SU-DHL-6 (cell line): ENCODE measurements around the gene FOXK2.

Source experiments
- H2AFZ ChIP-seq: fragments of 200-600 bp; sonication (generic); 2 replicates; pipeline ENCODE4 v1.6.1; 2014; ENCODE audit warnings: low read depth, mild to moderate bottlenecking, moderate library complexity, mixed read lengths, antibody characterized with exemption, low read length; ENCODE audit not compliant: severe bottlenecking
- H3F3A ChIP-seq: fragments of 200-600 bp; shearing (Covaris generic); 2 replicates; pipeline ENCODE4 v1.6.0; 2016; ENCODE audit warnings: antibody characterized with exemption, mild to moderate bottlenecking; ENCODE audit not compliant: insufficient read depth
- H3K27ac ChIP-seq: fragments of 200-600 bp; sonication (generic); 2 replicates; pipeline ENCODE4 v1.5.1; 2016; ENCODE audit warnings: low read depth, mild to moderate bottlenecking, low read length, moderate library complexity, mixed read lengths
- H3K27me3 ChIP-seq: fragments of 200-600 bp; sonication (generic), shearing (Covaris generic); 2 replicates; pipeline ENCODE4 v1.6.0; 2014; ENCODE audit warnings: mild to moderate bottlenecking, low read length
- H3K36me3 ChIP-seq: fragments of 200-600 bp; sonication (generic); 2 replicates; pipeline ENCODE4 v1.6.1; 2014; ENCODE audit warnings: mild to moderate bottlenecking, low read length, mixed read lengths
- H3K4me2 ChIP-seq: fragments of 300-600, 200-600 bp; shearing (Covaris generic), sonication (generic); 2 replicates; pipeline ENCODE4 v1.6.0; 2014; ENCODE audit warnings: low read length, low read depth, mild to moderate bottlenecking; ENCODE audit not compliant: poor library complexity, severe bottlenecking
- H3K4me3 ChIP-seq: fragments of 200-600 bp; sonication (generic); 2 replicates; pipeline ENCODE4 v1.5.1; 2014; ENCODE audit warnings: antibody characterized with exemption, low read length, mild to moderate bottlenecking, mixed read lengths; ENCODE audit not compliant: insufficient read depth, poor library complexity, severe bottlenecking
- H3K79me2 ChIP-seq: fragments of 200-600 bp; sonication (generic); 2 replicates; pipeline ENCODE4 v1.6.1; 2014; ENCODE audit warnings: mild to moderate bottlenecking, low read length, moderate library complexity; ENCODE audit not compliant: insufficient read depth
- H3K9ac ChIP-seq: fragments of 200-600 bp; sonication (generic); 2 replicates; pipeline ENCODE4 v1.7.0; 2014; ENCODE audit warnings: mild to moderate bottlenecking, low read length
- H3K9me2 ChIP-seq: fragments of 200-600 bp; sonication (generic); replicated peaks from 2 replicates; pipeline ENCODE4 v1.6.1; 2014; ENCODE audit warnings: low read length; ENCODE audit not compliant: insufficient read depth
- H3K9me3 ChIP-seq: fragments of 200-600 bp; sonication (generic); 2 replicates; pipeline ENCODE4 v1.6.1; 2014; ENCODE audit warnings: low read length, mixed read lengths; ENCODE audit not compliant: insufficient read depth
- H4K20me1 ChIP-seq: fragments of 200-600 bp; sonication (generic); 2 replicates; pipeline ENCODE4 v1.6.1; 2014; ENCODE audit warnings: low read depth, mild to moderate bottlenecking, antibody characterized with exemption, low read length, moderate library complexity, mixed read lengths
- EZH2phosphoT487 ChIP-seq: fragments of 200-600 bp; sonication (generic), shearing (Covaris generic); conservative IDR thresholded peaks from 2 replicates; pipeline ENCODE4 v1.6.1; 2018; ENCODE audit warnings: mild to moderate bottlenecking, antibody characterized with exemption, low read length, moderate library complexity, mixed read lengths
- TF ChIP-seq, protein P1 (sequence below): fragments of 200-600 bp; sonication (generic); IDR thresholded peaks from one replicate; pipeline ENCODE4 v1.5.1; 2017; ENCODE audit warnings: antibody characterized with exemption, mild to moderate bottlenecking, low read length, moderate library complexity; ENCODE audit not compliant: insufficient read depth, poor library complexity, severe bottlenecking

FOXK2 gene

DNA sequence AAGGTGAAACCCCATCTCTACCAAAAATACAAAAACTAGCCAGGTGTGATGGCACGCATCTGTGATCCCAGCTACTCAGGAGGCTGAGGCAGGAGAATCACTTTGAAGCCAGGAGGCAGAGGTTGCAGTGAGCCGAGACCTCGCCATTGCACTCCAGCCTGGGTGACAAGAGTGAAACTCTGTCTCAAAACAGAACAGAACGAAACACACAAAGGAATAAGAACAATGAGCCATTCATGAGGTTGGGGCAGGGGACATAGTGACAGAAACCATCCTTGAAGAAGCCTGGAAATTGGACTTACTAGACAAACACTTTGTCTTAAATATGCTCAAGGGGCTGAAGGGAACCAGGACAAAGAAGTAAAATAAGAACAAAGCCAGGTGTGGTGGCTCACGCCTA lies 89.3 kb downstream of the FOXK2 start:
- TF ChIP-seq EZH2phosphoT487: no peak
- TF ChIP-seq, protein P1, sequence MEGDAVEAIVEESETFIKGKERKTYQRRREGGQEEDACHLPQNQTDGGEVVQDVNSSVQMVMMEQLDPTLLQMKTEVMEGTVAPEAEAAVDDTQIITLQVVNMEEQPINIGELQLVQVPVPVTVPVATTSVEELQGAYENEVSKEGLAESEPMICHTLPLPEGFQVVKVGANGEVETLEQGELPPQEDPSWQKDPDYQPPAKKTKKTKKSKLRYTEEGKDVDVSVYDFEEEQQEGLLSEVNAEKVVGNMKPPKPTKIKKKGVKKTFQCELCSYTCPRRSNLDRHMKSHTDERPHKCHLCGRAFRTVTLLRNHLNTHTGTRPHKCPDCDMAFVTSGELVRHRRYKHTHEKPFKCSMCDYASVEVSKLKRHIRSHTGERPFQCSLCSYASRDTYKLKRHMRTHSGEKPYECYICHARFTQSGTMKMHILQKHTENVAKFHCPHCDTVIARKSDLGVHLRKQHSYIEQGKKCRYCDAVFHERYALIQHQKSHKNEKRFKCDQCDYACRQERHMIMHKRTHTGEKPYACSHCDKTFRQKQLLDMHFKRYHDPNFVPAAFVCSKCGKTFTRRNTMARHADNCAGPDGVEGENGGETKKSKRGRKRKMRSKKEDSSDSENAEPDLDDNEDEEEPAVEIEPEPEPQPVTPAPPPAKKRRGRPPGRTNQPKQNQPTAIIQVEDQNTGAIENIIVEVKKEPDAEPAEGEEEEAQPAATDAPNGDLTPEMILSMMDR: no peak
- Histone ChIP-seq H3K27me3 (no peaks in the 10 kb centered on the region), H3K36me3 (no peaks in the 10 kb centered on the region), H3K27ac (no peak overlapping the region), H3K4me2 (no peak overlapping the region), H2AFZ (no peak overlapping the region), H3F3A (peaks cover 11% of the 10 kb centered on the region), H3K79me2 (no peaks in the 10 kb centered on the region), H4K20me1 (no peaks in the 10 kb centered on the region), H3K9ac (no peak overlapping the region), H3K4me3 (no peak overlapping the region), H3K9me3 (no peaks in the 10 kb centered on the region), H3K9me2 (no peaks in the 10 kb centered on the region)

DNA sequence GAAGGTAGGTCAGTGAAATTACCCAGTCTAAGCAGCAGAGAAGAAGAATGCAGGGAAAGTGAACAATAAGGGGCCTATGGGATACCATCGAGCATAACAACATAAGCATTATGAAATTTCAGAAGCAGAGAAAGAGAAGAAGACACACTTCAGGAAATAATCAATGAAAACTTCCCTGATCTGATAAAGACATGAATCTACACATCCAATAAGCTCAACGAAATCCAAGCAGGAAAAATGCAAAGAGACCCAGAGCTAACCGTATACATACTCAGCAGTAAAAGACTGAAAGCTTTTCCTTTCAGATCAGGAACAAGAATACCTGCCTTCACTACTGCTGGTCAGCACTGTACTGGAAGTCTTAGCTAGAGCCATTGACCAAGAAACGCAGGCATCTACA lies 90.1 kb downstream of the FOXK2 start:
- H4K20me1 ChIP-seq: no peaks in the 10 kb centered on the region
- no peak overlapping the region for H3K4me2 ChIP-seq
- no peaks in the 10 kb centered on the region for H3K36me3 ChIP-seq
- H3K9me3 ChIP-seq: no peaks in the 10 kb centered on the region
- peaks cover 11% of the 10 kb centered on the region for H3F3A ChIP-seq
- no peaks in the 10 kb centered on the region for H3K9me2 ChIP-seq
- H2AFZ ChIP-seq: no peak overlapping the region
- TF ChIP-seq, protein P1: no peak
- TF ChIP-seq EZH2phosphoT487: no peak
- H3K9ac ChIP-seq: no peak overlapping the region
- no peaks in the 10 kb centered on the region for H3K27me3 ChIP-seq
- H3K79me2 ChIP-seq: no peaks in the 10 kb centered on the region
- H3K4me3 ChIP-seq: no peak overlapping the region
- H3K27ac ChIP-seq: no peak overlapping the region

DNA sequence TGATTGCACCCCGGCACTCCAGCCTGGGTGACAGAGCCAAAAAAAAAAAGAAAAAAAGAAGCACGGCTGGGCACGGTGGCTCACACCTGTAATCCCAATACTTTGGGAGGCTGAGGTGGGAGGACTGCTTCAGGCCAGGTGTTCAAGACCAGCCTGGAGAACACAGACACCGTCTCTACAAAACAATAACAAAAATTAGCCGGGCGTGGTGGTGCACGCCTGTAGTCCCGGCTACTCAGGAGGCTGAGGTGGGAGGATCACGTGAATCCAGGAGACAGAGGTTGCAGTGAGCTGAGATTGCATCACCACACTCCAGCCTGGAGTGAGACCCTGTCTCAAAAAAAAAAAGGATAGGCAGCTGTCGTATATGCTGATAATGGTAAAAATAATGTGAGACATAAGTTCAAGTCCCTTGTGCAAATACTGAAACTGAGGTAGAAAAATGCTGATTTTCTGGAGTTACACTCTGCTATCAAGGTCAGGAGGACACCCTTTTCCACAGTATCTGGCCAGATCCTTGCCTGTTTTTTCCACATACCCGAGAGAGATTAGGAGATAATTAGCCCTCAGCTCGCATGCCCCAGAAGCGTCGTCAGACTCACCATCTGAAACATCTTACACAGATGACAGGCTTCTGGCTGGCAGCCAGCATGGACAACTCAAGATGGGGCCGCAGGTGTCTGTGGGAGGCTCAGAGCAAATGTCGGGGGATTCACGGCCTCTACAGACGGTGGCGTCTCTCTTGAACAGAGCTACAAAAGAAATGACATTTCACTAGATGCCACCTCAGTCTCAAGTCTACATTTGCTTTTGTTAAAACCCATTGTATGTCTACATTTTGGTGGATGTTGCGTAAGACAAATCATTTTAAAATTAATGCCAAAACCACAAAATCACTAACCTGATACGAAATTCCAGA lies 91.9 kb downstream of the FOXK2 start:
- H3K4me2 ChIP-seq: no peak overlapping the region
- H3K79me2 ChIP-seq: no peaks in the 10 kb centered on the region
- H3K27ac ChIP-seq: no peak overlapping the region

More for the DNA sequence above, 91.9 kb downstream of the FOXK2 start:
- H3K27me3 ChIP-seq: no peaks in the 10 kb centered on the region
- H4K20me1 ChIP-seq: no peaks in the 10 kb centered on the region
- no peak overlapping the region for H3K9ac ChIP-seq
- no peaks in the 10 kb centered on the region for H3K36me3 ChIP-seq
- no peak overlapping the region for H2AFZ ChIP-seq
- no peak overlapping the region for H3K4me3 ChIP-seq
- peaks cover 11% of the 10 kb centered on the region for H3F3A ChIP-seq
- H3K9me3 ChIP-seq: no peaks in the 10 kb centered on the region
- TF ChIP-seq EZH2phosphoT487: no peak
- TF ChIP-seq, protein P1: no peak
- no peaks in the 10 kb centered on the region for H3K9me2 ChIP-seq
